NCI-H524 (cell line): ENCODE data around the gene ESM1.
"Not testable (repeated sequence)": the region's sequence is repeated elsewhere in the genome, so short reads cannot be mapped to it uniquely, and the experiment has no call there.

Experiments
- DNase-seq, 2 experiments: peaks; one replicate each; lab custom pipeline; 2025; lab: John Stamatoyannopoulos, UW

ESM1 gene, protein sequence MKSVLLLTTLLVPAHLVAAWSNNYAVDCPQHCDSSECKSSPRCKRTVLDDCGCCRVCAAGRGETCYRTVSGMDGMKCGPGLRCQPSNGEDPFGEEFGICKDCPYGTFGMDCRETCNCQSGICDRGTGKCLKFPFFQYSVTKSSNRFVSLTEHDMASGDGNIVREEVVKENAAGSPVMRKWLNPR

DNA sequence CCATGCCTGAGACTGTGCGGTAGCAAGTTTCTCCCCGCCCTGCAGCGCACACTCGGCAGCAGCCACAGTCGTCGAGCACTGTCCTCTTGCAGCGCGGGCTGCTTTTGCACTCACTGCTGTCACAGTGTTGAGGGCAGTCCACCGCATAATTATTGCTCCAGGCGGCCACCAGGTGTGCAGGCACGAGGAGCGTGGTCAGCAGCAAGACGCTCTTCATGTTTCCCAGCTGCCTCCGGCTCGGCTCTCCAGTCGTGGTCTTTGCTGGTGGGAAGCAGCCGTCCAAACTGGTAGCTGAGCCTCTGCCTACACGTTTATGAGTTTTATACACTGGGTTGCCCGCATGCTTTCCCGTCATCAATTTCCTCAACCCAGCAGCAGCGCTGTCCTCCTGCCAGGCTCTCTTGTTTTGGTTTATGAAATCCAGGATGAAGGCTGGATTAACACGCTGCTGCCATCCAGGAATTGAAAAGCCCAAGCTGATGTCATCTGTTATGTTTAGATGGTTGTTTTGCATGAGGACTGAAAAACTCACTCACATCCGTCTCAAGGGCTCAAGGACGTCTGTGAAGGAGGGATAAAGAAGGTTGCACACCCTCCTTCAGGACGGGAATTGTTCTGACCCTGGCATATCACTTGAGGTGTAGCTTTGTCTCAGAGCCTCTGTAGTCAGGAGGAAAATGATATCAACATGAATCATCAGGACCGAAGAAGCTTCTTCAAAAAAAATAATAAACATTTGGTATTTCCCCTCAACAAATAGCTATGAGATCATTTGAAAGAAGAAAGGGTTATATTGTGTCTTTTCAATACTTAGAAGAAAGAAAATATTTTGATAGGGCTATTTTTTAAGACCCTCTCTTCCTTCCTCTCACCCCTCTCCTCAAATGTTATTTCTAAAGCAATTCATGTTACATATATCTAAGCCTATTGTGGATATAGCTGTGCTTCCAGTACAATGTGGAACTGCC lies at the start of gene ESM1:
ESM1 (minus strand) TSS at position 293 of the 968 bp plus-strand sequence; CDS start at position 217, 76 bp downstream.
- DNase-seq = peak in 1 of 2 experiments; percentile 59

DNA sequence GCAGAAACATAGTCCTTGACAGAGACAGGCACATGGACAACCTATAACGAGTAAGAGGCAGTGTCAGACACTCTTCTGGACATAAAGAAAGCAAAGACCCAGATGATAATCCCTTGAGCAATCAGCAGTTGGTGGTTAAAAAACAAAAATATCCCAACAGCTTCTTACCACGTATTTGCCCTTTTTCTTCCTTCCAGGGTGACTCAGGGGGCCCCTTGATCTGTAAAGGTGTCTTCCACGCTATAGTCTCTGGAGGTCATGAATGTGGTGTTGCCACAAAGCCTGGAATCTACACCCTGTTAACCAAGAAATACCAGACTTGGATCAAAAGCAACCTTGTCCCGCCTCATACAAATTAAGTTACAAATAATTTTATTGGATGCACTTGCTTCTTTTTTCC lies 48.2 kb upstream of the ESM1 start:
- no peak for DNase-seq

DNA sequence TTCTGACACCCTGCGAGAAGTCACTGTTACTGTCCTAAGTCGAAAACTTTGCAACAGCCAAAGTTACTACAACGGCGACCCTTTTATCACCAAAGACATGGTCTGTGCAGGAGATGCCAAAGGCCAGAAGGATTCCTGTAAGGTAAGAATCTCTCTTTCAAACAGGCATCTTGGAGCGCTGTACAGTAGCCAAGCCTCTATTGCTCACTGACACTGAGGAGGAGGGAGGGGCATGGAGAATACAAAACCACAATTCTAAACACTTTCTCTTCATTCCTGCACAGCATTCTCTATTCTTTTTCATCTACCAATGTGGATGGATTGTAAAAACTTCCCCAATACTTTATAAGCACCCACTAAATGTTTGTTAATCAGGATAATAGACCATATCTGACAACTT lies 46.1 kb upstream of the ESM1 start:
- no peak for DNase-seq

DNA sequence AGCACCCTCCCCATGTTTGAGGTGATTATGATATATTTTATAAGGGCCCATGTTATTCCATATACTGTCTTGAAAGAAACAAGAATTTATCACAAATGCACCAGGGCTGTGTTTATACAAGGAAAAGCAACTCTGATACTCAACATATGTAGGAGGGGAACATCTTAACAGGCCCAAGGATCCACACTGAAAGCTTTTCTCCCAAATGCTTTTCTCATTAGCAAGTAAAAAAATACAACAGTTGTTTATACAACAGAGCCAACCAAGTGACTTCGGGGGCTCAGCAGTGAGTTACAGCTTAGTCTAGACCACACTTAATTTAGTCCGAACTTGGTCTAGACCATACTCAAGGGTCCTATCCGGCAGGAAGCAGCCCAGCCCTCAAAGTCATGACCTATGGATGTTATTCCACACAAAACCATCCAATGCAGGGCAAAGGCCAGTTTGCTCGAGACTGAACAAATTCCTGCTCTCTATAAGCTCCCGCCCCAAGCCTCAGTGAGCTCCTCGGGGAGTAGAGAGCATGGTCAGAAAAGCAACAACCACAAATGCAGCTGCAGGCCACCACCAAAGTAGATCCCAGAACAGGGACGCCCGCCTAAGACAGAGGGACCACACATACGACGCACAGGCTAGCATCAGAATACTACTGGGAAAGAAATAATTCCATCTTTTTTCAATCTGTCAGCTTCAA lies 45.4 kb upstream of the ESM1 start:
- DNase-seq = no peak

DNA sequence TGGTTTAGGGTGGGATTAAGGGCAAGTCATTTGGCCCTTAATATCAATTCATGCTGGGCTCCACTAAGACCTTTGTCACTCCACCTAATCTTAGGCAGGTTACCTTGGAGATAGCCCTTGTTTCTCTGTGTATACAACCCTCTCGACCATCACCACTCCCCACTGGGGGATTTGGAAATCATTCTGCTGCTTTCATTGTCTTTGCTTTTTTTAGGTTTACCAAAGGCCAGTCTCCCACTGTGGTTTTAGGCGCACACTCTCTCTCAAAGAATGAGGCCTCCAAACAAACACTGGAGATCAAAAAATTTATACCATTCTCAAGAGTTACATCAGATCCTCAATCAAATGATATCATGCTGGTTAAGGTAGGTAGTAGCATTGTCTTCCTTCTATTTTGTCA lies 44.8 kb upstream of the ESM1 start:
- DNase-seq = no peak

DNA sequence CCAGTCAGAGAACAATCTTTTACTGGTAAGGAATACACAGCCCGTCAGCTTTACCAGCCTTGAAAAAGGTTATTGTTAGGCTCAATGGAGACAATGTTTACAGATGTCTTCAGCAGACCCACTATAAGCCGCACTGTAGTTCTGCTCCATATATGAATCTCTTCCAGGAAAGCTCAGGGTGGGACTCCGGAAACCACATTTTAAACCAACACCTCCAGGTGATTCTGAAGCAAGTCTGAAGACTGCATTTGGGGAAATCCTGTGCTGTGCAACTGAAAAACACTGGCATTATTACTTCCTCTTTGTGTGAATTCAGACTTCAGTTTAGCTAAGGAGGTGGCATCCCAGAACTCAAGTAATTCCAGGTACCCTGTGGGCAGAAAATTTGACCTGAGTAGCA lies 42.2 kb upstream of the ESM1 start:
- DNase-seq = no peak

DNA sequence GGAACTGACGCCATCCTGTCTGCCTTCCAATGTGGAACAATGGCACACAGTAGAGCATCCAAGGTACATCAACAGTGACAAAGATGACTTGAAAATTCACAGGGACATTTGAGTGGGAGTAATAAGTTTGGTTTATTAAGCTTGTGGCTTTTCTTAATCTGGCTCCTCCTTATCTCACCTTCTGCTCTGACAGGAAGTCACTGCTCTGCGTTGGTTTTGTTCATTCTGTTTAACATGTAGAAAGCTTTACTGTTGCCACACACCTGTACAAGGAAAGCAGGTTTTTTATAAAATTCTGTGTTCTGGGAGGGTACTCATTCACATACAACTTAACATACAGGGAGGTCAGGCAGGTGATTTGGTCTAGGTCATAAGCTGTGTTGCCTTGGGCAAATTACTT lies 37.1 kb upstream of the ESM1 start:
- DNase-seq = no peak

DNA sequence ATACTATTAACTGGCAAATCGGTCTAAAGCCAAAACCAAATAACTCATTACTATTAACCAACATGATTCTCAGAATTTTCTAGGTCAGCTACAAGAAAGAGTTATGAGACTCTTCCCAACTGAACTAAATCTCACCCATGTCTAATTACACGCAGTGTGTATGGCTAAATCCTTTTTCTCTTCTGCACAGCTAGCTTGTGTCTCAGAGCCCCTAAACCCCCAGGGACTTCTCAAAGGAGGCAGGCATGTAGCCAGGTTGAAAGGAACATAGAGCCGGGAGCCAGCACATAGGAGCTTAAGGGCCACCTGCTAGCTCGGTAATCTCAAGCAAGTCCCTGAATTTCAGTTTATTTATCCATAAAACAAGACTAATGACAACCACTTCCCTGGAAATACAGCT lies 36.4 kb upstream of the ESM1 start:
- peak; percentile 81 to 89 for DNase-seq

DNA sequence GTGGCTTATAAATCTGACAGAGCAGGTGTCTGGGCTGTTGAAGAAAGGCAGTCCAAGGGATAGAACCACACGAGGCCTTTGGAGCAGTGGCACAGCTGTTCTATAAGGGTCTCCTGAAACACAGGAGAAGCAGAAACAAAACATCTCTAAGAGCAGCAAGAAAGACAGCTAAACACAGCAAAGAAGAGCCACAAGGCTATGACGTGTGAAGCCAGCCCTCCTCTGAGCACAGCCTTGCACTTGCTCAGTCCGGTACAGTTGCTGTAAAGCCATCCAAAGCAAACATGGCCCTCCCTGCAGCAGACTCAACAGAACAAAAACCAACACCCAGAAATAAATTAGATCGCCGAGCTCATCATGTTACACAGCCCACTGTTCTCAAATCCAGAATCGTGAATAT lies 36.0 kb upstream of the ESM1 start:
- peak in 1 of 2 experiments; percentile 72 for DNase-seq

DNA sequence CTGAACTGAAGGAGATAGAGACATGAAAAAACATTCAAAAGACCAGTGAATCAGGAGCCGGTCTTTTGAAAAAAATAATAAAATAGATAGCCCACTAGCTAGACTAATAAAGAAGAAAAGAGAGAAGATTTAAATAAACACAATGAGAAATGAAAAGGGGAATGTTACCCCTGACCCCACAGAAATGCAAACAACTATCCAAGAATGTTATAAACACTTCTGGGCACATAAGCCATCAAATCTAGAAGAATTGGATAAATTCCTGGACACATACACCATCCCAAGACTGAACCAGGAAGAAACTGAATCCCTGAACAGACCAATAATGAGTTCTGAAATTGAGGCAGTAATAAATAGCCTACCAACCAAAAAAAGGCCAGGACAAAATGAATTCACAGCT lies 24.8 kb upstream of the ESM1 start:
- not testable (repeated sequence) for DNase-seq

DNA sequence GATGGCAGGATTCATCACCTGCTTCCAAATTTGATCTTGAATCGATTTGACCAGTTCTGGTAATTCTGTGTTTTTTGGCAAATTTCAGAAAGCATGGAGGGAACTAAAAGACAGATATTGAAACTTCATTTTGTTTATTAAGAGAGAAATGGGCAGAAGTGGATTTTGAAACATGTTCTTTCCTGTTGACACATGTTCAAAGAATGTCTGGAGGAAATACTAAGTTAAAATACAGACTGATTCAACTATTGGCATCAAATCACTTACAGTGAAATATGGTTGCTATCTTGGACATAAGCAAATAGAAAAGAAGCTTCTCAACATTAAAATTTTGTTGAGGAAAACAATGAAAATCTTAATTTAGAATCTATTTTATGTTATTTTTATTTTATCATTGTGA lies 19.3 kb upstream of the ESM1 start:
- no peak for DNase-seq

DNA sequence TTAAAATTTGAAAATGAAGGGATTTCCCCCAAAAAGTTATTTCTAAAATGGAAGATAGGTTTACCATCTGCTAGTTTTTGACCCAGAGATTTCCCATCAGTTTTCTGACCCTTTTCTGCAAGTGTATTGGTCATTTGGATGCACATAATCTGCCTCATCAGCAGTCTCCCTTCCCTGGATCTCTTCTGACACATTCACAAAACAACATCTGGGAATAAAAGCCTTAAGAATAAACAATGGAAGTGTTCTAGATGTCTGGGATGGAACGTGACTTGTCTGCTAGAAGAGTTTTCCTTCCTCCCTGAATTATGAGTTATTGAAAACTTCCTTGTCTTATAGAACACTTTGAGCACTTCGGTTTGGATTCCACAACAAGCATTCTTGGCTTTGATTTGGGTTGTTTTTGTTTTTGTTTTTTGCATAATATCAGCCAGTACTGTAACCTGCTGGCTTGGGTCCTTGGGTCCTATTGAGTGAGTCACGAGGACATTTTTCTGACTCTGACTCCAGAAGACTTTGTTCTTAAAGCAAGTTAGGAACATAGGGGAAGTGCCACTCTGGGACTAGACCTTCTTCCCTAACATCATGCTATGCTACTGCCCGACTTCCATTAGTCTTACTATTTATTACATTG lies 18.2 kb upstream of the ESM1 start:
- DNase-seq = no peak

DNA sequence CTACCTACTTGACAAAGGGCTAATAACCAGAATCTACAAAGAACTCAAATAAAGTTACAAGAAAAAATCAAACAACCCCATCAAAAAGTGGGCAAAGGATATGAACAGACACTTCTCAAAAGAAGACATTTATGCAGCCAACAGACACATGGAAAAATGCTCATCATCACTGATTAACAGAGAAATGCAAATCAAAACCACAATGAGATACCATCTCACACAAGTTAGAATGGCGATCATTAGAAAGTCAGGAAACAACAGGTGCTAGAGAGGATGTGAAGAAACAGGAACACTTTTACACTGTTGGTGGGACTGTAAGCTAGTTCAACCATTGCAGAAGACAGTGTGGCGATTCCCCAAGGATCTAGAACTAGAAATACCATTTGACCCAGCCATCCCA lies 16.8 kb upstream of the ESM1 start:
- DNase-seq = not testable (repeated sequence)

DNA sequence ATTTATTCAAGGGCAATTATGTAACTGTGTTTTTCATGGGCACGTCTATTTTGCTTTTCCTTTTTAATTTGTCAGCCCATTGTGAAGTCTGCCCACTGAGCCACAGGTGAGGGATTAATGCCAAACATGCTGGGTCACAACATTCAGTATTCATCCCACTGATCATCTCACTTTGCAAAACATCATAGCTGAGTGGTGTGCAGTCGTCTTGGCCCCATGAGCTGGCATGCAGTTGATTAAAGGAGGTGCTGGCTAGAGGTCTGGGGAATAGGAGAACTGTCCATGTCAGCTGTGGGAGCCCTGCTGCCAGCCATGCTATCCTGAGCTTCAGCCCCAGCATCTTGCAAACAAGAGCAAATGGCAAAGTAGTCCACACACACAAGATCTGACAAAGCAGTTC lies 11.7 kb upstream of the ESM1 start:
- no peak for DNase-seq

DNA sequence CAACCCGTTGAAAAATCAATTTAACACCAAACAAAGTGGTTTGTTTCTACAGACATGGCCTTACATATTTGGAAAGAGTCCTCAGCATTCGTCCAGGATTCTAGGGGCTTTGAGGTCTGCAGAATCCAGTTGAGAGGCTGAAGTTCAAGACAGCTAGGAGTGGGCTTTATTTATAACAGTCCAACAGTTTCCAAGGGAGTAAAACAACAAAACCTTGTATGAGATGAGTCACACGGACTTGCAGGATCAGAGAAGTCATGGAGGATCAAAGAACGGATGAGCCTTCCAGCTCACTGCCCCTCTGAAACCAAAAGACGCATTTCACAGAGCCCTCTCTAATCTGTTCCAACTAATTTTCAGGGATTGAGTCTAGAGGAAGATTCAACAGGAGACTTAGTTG lies 11.1 kb upstream of the ESM1 start:
- DNase-seq = no peak

DNA sequence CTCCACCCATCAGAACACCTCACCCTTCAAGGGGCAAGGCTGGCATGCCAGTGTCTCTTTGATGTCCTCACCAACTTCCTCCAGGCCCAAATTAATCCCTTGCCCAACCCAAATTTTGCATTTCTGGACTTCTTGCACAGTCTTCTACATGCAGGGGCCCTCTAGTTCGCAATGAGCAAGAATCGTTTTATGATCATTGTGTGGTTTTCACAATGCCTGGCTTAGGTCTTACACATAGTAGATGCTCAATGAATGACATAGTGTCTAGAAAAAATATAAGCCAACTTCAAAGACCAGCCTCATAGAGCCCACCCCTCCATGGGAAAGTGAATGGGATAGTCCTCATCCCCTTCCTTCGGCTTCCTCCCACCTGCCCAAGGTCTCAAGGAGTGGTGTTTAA lies 9.8 kb upstream of the ESM1 start:
- DNase-seq = no peak

DNA sequence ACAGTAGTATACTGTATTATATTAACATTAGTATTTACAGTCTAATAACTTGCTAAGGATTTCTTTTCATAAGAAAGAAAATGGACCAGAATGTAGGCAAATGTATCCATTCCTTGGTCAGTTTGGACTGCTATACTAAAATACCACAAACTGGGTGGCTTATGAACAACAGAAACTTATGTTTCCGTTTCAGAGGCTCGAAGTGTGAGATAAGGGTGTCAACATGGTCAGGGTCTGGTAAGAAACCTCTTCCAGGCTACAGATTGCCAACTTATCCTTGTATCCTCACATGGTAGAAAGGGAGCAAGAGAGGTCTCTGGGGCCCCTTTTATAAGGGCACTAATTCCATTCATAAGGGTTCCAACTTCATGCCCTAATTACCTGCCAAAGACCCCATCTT lies 9.2 kb upstream of the ESM1 start:
- no peak for DNase-seq

DNA sequence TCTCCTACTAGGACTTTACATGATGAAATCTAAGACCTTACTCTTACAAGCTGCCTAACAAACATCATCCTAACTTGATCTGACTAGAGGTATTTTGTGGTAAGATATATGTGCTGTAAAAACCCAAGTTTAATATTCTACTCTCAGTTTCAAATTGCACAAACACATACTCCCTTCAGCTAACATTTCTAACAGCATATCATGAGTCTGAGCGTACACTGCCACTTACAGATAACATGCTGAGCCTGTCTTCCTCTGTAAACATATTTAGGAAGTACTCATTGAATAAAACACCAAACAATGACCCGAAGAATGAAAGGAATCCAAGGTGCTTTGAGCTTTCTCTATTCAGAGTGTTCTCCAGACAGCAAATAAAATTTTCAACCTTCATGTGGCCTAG lies 7.9 kb upstream of the ESM1 start:
- DNase-seq = no peak

DNA sequence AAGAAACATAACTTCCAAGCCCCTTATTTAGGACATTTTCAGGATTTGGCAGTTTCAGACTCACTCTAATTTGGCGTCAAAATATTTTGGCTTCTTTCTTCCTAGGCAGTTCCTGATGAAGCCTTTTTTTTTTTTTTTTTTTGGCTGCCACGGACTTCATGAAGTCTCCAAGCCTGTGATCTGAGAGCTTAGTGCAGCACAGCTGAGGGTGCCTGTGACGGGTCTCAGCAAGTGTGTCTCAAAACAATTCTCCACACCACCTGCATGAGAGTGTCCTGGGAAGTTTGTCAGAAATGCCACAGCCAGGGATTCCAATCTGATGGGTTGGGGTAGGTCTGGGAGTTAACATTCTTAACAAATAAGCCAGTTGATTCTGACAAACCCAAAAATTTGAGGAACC lies 6.0 kb upstream of the ESM1 start:
- DNase-seq = no peak

DNA sequence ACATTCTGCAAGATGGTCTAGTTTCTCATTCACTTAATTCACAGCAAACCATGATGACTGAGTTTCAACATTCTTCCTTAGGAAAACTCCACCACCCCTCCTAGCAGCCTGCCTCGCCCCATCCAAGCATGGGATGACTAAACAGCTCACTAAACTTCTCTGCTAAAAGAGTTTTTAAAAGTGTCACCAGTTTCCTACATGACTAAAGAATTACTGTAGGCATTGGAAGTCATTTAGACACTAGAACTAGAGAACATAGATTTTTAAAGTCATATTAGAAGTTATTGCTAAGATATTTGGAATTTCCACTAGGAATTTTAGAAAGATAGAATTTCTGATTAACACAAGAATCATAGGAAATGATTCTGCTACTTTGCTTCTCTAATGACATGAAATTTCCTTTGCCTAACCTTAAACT lies 5.5 kb upstream of the ESM1 start:
- DNase-seq = no peak

DNA sequence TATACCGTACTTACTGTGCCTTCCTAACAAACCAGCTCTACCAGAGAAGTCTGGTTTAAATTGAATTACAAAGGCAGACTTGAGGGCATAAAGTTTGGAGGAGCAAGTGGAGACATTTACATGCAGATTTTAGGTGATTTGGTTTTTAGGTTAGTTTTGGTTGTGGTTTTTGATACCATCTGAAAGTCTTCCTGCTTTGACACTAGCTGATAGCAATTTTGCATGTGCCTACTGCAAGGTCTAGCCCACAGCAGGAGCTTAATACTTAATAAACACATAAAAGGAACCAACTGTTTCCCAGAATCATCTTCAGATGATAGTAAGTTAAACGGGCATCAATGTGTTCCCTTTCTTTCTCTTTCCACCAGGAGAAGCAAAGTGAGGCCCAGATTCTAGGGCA lies 3.4 kb upstream of the ESM1 start:
- DNase-seq = no peak

DNA sequence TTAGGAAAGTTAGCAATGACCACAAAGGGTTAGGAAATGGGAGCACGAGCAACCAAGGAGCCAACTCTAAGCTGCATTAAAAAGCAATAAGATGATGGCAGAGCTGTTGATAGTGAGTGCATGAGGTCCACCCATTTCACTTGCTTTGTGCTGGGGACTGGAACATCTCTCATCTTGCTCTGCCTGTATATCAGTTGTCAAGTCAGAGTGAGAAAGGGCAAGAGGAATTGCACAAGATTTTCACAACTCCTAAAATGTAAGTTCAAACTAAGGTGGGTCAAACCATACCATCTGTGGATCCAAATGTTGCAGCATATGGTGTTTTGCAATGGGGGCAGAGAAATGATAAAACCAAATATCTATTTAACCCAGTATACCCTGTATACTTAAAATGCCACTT lies 2.8 kb upstream of the ESM1 start:
- DNase-seq = peak in 1 of 2 experiments; percentile 76
